ENCODE results near the gene SORCS2. TPM values are rescaled to one million over a fixed set of nuclear protein-coding genes. Genes with fewer than 3 reads are reported as not detected.

The SORCS2 gene
- total RNA-seq, 1 donor from 2014 or later: 29.5 TPM

- no peak overlapping the region for H3K27ac Mint-ChIP-seq (ENCODE audit: unreplicated experiment)
- H3K27me3 Mint-ChIP-seq (ENCODE audit: unreplicated experiment): peaks cover 5% of the 10 kb centered on the region
- peak; percentile 18 for DNase-seq
- H3K4me1 Mint-ChIP-seq (ENCODE audit: low read depth, unreplicated experiment): peaks cover 5% of the 10 kb centered on the region
- no peak for TF ChIP-seq CTCF (IDR thresholded peaks at IDR 0.05; ENCODE audit: partially characterized antibody, unreplicated experiment)
- peaks cover 18% of the 10 kb centered on the region for H3K36me3 Mint-ChIP-seq (ENCODE audit: unreplicated experiment)
- peaks cover 11% of the 10 kb centered on the region for H3K9me3 Mint-ChIP-seq (ENCODE audit: unreplicated experiment)
- no peak overlapping the region for H3K4me3 Mint-ChIP-seq (ENCODE audit: unreplicated experiment)
Measured at GRCh38 chr4:7675612-7676320, 483.4 kb downstream of the SORCS2 start.

GRCh38 chr4:7676398-7676922 is 484.1 kb downstream of the SORCS2 start:
- peaks cover 18% of the 10 kb centered on the region for H3K36me3 Mint-ChIP-seq (ENCODE audit: unreplicated experiment)
- H3K27me3 Mint-ChIP-seq (ENCODE audit: unreplicated experiment): peaks cover 2% of the 10 kb centered on the region
- no peak for TF ChIP-seq CTCF (IDR thresholded peaks at IDR 0.05; ENCODE audit: partially characterized antibody, unreplicated experiment)
- DNase-seq: peak; percentile 10
- H3K4me3 Mint-ChIP-seq (ENCODE audit: unreplicated experiment): no peak overlapping the region
- H3K27ac Mint-ChIP-seq (ENCODE audit: unreplicated experiment): no peak overlapping the region
- H3K9me3 Mint-ChIP-seq (ENCODE audit: unreplicated experiment): peaks cover 5% of the 10 kb centered on the region
- H3K4me1 Mint-ChIP-seq (ENCODE audit: low read depth, unreplicated experiment): peaks cover 10% of the 10 kb centered on the region

GRCh38 chr4:7677086-7677485 is 484.7 kb downstream of the SORCS2 start:
- H3K27ac Mint-ChIP-seq (ENCODE audit: unreplicated experiment): no peak overlapping the region

GRCh38 chr4:7677799-7678301 is 485.5 kb downstream of the SORCS2 start:
- peak; percentile 23 for TF ChIP-seq CTCF (IDR thresholded peaks at IDR 0.05; ENCODE audit: partially characterized antibody, unreplicated experiment)
- Mint-ChIP-seq H3K27ac (ENCODE audit: unreplicated experiment) (no peak overlapping the region), H3K27me3 (ENCODE audit: unreplicated experiment) (no peaks in the 10 kb centered on the region), H3K4me3 (ENCODE audit: unreplicated experiment) (no peak overlapping the region), H3K9me3 (ENCODE audit: unreplicated experiment) (peaks cover 6% of the 10 kb centered on the region), H3K4me1 (ENCODE audit: low read depth, unreplicated experiment) (peaks cover 10% of the 10 kb centered on the region), H3K36me3 (ENCODE audit: unreplicated experiment) (peaks cover 11% of the 10 kb centered on the region)
- no peak for DNase-seq

More at GRCh38 chr4:7677086-7677485, 484.7 kb downstream of the SORCS2 start:
- no peak overlapping the region for H3K4me3 Mint-ChIP-seq (ENCODE audit: unreplicated experiment)
- TF ChIP-seq CTCF (IDR thresholded peaks at IDR 0.05; ENCODE audit: partially characterized antibody, unreplicated experiment): no peak
- H3K27me3 Mint-ChIP-seq (ENCODE audit: unreplicated experiment): no peaks in the 10 kb centered on the region
- no peak for DNase-seq
- peaks cover 2% of the 10 kb centered on the region for H3K9me3 Mint-ChIP-seq (ENCODE audit: unreplicated experiment)
- peaks cover 14% of the 10 kb centered on the region for H3K36me3 Mint-ChIP-seq (ENCODE audit: unreplicated experiment)
- peaks cover 10% of the 10 kb centered on the region for H3K4me1 Mint-ChIP-seq (ENCODE audit: low read depth, unreplicated experiment)

DNA sequence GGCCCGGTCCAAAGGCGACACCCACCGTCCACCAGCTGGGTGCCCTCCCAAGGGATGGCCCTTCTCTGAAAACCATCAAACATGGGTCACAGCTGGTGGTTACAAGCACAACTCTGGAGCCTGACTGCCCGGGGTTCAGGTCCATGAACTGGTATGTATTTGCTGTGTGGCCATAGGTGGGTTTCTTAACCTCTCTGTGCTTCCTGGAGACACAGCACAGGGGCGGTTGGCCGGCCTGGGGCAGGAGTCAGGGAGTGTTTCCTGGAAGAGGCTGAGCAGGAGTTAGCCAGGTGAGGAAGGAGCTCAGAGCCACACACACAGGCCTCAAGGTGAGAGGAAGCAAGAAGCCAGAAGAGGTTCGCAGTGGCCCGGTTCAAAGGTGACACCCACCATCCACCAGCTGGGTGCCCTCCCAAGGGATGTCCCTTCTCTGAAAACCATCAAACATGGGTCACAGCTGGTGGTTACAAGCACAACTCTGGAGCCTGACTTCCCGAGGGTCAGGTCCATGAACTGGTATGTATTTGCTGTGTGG is 486.0 kb downstream of the SORCS2 start:
- Mint-ChIP-seq H3K4me1 (ENCODE audit: low read depth, unreplicated experiment) (peaks cover 10% of the 10 kb centered on the region), H3K27ac (ENCODE audit: unreplicated experiment) (no peak overlapping the region), H3K9me3 (ENCODE audit: unreplicated experiment) (peaks cover 8% of the 10 kb centered on the region), H3K36me3 (ENCODE audit: unreplicated experiment) (peaks cover 16% of the 10 kb centered on the region), H3K27me3 (ENCODE audit: unreplicated experiment) (no peaks in the 10 kb centered on the region), H3K4me3 (ENCODE audit: unreplicated experiment) (no peak overlapping the region)
- TF ChIP-seq CTCF (IDR thresholded peaks at IDR 0.05; ENCODE audit: partially characterized antibody, unreplicated experiment): no peak
- peak; percentile 9 for DNase-seq
